ENCODE measurements around the gene FNDC5.

FNDC5 gene

DNA sequence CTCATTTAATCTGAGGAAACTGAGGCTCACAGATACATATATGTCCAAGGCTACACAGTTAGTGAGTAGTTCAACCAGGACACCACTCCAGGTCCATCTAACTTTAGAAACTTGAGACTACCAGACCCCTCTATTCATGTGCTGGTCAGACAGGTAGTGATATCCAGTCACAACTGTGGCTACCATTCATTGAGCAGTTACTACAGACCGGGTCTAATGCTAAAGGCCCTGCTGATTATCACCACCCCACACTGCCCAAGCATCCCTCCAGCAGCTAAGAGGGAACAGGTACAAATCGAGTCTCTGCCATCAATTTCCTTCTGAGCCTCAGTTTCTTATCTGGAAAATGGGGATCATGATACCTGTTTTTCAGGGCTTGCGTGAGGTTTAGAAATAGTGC lies 20.9 kb upstream of the FNDC5 start:
- Histone ChIP-seq H3K9ac (ENCODE audit: low read length) (no peak overlapping the region), H3K27me3 (ENCODE audit: low read length) (no peaks in the 10 kb centered on the region), H3K79me2 (ENCODE audit: insufficient read depth, low read length) (no peaks in the 10 kb centered on the region), H3K9me2 (replicated peaks; ENCODE audit: insufficient read depth, low read length) (no peaks in the 10 kb centered on the region), H3K36me3 (ENCODE audit: low read length) (no peaks in the 10 kb centered on the region), H3K27ac (ENCODE audit: low read depth, low read length) (no peak overlapping the region), H3K4me2 (ENCODE audit: low read depth, low read length, poor library complexity, severe bottlenecking) (no peak overlapping the region), H3K9me3 (ENCODE audit: insufficient read depth, low read length) (no peaks in the 10 kb centered on the region), H2AFZ (ENCODE audit: low read depth, low read length, severe bottlenecking) (no peak overlapping the region), H4K20me1 (ENCODE audit: low read depth, low read length) (no peaks in the 10 kb centered on the region), H3K4me3 (ENCODE audit: insufficient read depth, low read length, poor library complexity, severe bottlenecking) (no peak overlapping the region), H3F3A (ENCODE audit: insufficient read depth) (no peaks in the 10 kb centered on the region)
- TF ChIP-seq, protein P1, sequence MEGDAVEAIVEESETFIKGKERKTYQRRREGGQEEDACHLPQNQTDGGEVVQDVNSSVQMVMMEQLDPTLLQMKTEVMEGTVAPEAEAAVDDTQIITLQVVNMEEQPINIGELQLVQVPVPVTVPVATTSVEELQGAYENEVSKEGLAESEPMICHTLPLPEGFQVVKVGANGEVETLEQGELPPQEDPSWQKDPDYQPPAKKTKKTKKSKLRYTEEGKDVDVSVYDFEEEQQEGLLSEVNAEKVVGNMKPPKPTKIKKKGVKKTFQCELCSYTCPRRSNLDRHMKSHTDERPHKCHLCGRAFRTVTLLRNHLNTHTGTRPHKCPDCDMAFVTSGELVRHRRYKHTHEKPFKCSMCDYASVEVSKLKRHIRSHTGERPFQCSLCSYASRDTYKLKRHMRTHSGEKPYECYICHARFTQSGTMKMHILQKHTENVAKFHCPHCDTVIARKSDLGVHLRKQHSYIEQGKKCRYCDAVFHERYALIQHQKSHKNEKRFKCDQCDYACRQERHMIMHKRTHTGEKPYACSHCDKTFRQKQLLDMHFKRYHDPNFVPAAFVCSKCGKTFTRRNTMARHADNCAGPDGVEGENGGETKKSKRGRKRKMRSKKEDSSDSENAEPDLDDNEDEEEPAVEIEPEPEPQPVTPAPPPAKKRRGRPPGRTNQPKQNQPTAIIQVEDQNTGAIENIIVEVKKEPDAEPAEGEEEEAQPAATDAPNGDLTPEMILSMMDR (IDR thresholded peaks at IDR 0.05; ENCODE audit: insufficient read depth, low read length, poor library complexity, severe bottlenecking), result no peak
- no peak for TF ChIP-seq EZH2phosphoT487 (conservative IDR thresholded peaks at IDR 0.05; ENCODE audit: low read length)

GRCh38 chr1:32891241-32891570 lies 20.5 kb upstream of the FNDC5 start:
- H4K20me1 ChIP-seq (ENCODE audit: low read depth, low read length), result no peaks in the 10 kb centered on the region
- no peak for TF ChIP-seq EZH2phosphoT487 (conservative IDR thresholded peaks at IDR 0.05; ENCODE audit: low read length)
- TF ChIP-seq, protein P1 (IDR thresholded peaks at IDR 0.05; ENCODE audit: insufficient read depth, low read length, poor library complexity, severe bottlenecking), result no peak
- no peaks in the 10 kb centered on the region for H3K36me3 ChIP-seq (ENCODE audit: low read length)
- H3K4me2 ChIP-seq (ENCODE audit: low read depth, low read length, poor library complexity, severe bottlenecking), result no peak overlapping the region
- no peaks in the 10 kb centered on the region for H3F3A ChIP-seq (ENCODE audit: insufficient read depth)
- no peaks in the 10 kb centered on the region for H3K79me2 ChIP-seq (ENCODE audit: insufficient read depth, low read length)
- H3K4me3 ChIP-seq (ENCODE audit: insufficient read depth, low read length, poor library complexity, severe bottlenecking), result no peak overlapping the region
- no peak overlapping the region for H3K9ac ChIP-seq (ENCODE audit: low read length)
- no peak overlapping the region for H2AFZ ChIP-seq (ENCODE audit: low read depth, low read length, severe bottlenecking)
- H3K9me3 ChIP-seq (ENCODE audit: insufficient read depth, low read length), result no peaks in the 10 kb centered on the region
- H3K27ac ChIP-seq (ENCODE audit: low read depth, low read length), result no peak overlapping the region
- H3K9me2 ChIP-seq (replicated peaks; ENCODE audit: insufficient read depth, low read length), result no peaks in the 10 kb centered on the region
- no peaks in the 10 kb centered on the region for H3K27me3 ChIP-seq (ENCODE audit: low read length)

GRCh38 chr1:32890516-32891240 lies 20.0 kb upstream of the FNDC5 start:
- no peak overlapping the region for H3K4me3 ChIP-seq (ENCODE audit: insufficient read depth, low read length, poor library complexity, severe bottlenecking)
- no peaks in the 10 kb centered on the region for H3K9me2 ChIP-seq (replicated peaks; ENCODE audit: insufficient read depth, low read length)
- H3K9me3 ChIP-seq (ENCODE audit: insufficient read depth, low read length), result no peaks in the 10 kb centered on the region
- no peak overlapping the region for H3K4me2 ChIP-seq (ENCODE audit: low read depth, low read length, poor library complexity, severe bottlenecking)
- TF ChIP-seq, protein P1 (IDR thresholded peaks at IDR 0.05; ENCODE audit: insufficient read depth, low read length, poor library complexity, severe bottlenecking), result no peak
- no peak for TF ChIP-seq EZH2phosphoT487 (conservative IDR thresholded peaks at IDR 0.05; ENCODE audit: low read length)
- no peaks in the 10 kb centered on the region for H4K20me1 ChIP-seq (ENCODE audit: low read depth, low read length)
- no peaks in the 10 kb centered on the region for H3K36me3 ChIP-seq (ENCODE audit: low read length)
- no peak overlapping the region for H3K9ac ChIP-seq (ENCODE audit: low read length)
- H3F3A ChIP-seq (ENCODE audit: insufficient read depth), result no peaks in the 10 kb centered on the region
- no peak overlapping the region for H3K27ac ChIP-seq (ENCODE audit: low read depth, low read length)
- no peak overlapping the region for H2AFZ ChIP-seq (ENCODE audit: low read depth, low read length, severe bottlenecking)
- no peaks in the 10 kb centered on the region for H3K27me3 ChIP-seq (ENCODE audit: low read length)
- no peaks in the 10 kb centered on the region for H3K79me2 ChIP-seq (ENCODE audit: insufficient read depth, low read length)

Measured in SU-DHL-6 (cell line).